Medulla oblongata (tissue), 1 donor: ENCODE data around the gene CDIPT.
"Not testable (repeated sequence)": the region's sequence is repeated elsewhere in the genome, so short reads cannot be mapped to it uniquely, and the experiment has no call there.

Experiments
- DNase-seq: peaks from one replicate; pipeline ENCODE4 v3.0.0-alpha.2; 2015; ENCODE audit errors: extremely low spot score

CDIPT gene

GRCh38 chr16:29858974-29859373 lies 4.1 kb downstream of the CDIPT start:
- DNase-seq: no peak

- DNase-seq: peak; percentile 75
Observed at GRCh38 chr16:29858149-29858849, 4.7 kb downstream of the CDIPT start.

GRCh38 chr16:29857133-29857760 lies 5.8 kb downstream of the CDIPT start:
- no peak for DNase-seq

- DNase-seq: no peak
Observed at GRCh38 chr16:29854520-29855100, 8.4 kb downstream of the CDIPT start.

- peak; percentile 28 for DNase-seq
Observed at GRCh38 chr16:29852654-29853053, 10.4 kb downstream of the CDIPT start.

GRCh38 chr16:29850998-29851397 lies 12.0 kb downstream of the CDIPT start:
- no peak for DNase-seq

GRCh38 chr16:29849505-29849904 lies 13.5 kb downstream of the CDIPT start:
- DNase-seq: no peak

GRCh38 chr16:29848420-29849297 lies 14.4 kb downstream of the CDIPT start:
- peak; percentile 67 for DNase-seq

GRCh38 chr16:29845656-29846055 lies 17.4 kb downstream of the CDIPT start:
- no peak for DNase-seq

- no peak for DNase-seq
Observed at GRCh38 chr16:29844575-29845331, 18.3 kb downstream of the CDIPT start.

GRCh38 chr16:29843931-29844330 lies 19.1 kb downstream of the CDIPT start:
- DNase-seq: no peak

- DNase-seq: no peak
Observed at GRCh38 chr16:29842732-29843346, 20.2 kb downstream of the CDIPT start.

- DNase-seq: no peak
Observed at GRCh38 chr16:29841631-29842030, 21.4 kb downstream of the CDIPT start.

GRCh38 chr16:29840240-29840639 lies 22.8 kb downstream of the CDIPT start:
- DNase-seq: no peak

- DNase-seq: no peak
Observed at GRCh38 chr16:29839822-29840221, 23.2 kb downstream of the CDIPT start.

GRCh38 chr16:29837841-29838240 lies 25.2 kb downstream of the CDIPT start:
- no peak for DNase-seq

GRCh38 chr16:29836623-29837022 lies 26.4 kb downstream of the CDIPT start:
- DNase-seq: no peak

GRCh38 chr16:29835926-29836325 lies 27.1 kb downstream of the CDIPT start:
- no peak for DNase-seq

GRCh38 chr16:29834079-29834478 lies 28.9 kb downstream of the CDIPT start:
- DNase-seq: no peak

GRCh38 chr16:29833219-29833618 lies 29.8 kb downstream of the CDIPT start:
- DNase-seq: not testable (repeated sequence)

GRCh38 chr16:29831490-29831889 lies 31.5 kb downstream of the CDIPT start:
- DNase-seq: no peak
